Measurements from ENCODE around the gene TPGS1.

DNA sequence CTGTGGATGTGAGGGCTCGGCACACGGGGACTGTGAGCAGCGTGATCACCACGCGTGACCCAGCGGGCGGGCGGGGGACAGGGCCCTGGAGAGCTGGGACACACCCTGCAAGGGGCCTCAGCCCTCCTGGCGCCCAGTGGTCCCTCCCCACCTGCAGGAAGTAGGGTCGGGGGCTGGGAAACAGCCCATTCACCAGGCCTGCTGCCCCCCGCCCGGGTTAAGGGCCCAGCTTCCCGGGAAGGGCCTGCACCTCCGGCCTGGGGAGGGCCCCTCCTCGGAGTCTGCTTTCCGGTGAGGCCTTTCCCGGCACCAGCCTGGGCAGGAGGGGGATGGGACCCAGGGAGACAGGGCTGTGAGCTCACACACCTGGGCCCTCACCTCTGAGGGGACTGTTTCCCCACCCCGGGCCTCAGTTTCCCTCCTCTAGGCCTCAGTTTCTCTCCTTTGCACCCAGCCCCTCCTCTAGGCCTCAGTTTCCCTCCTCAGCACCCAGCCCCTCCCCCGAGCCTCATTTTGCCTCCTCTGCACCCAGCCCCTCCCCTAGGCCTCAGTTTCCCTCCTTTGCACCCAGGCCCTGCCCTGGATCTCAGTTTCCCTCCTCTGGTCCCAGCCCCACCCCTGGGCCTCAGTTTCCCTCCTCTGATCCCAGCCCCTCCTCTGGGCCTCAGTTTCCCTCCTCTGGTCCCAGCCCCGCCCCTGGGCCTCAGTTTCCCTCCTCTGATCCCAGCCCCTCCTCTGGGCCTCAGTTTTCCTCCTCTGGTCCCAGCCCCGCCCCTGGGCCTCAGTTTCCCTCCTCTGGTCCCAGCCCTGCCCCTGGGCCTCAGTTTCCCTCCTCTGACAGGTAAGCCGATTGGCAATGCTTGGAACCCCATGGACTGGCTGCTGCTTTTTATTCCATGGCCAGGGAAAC, 12.9 kb upstream of the TPGS1 start:
- TF ChIP-seq, protein P1, sequence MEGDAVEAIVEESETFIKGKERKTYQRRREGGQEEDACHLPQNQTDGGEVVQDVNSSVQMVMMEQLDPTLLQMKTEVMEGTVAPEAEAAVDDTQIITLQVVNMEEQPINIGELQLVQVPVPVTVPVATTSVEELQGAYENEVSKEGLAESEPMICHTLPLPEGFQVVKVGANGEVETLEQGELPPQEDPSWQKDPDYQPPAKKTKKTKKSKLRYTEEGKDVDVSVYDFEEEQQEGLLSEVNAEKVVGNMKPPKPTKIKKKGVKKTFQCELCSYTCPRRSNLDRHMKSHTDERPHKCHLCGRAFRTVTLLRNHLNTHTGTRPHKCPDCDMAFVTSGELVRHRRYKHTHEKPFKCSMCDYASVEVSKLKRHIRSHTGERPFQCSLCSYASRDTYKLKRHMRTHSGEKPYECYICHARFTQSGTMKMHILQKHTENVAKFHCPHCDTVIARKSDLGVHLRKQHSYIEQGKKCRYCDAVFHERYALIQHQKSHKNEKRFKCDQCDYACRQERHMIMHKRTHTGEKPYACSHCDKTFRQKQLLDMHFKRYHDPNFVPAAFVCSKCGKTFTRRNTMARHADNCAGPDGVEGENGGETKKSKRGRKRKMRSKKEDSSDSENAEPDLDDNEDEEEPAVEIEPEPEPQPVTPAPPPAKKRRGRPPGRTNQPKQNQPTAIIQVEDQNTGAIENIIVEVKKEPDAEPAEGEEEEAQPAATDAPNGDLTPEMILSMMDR (IDR thresholded peaks at IDR 0.05; ENCODE audit: borderline replicate concordance, extremely low read depth, low read length, poor library complexity, severe bottlenecking) = no peak
- no peak for TF ChIP-seq EZH2 (IDR thresholded peaks at IDR 0.05; ENCODE audit: borderline replicate concordance, low read depth, low read length, severe bottlenecking)

All from DND-41 (cell line).